ENCODE results near the gene CDC7.
"Not testable (repeated sequence)": the region's sequence is repeated elsewhere in the genome, so short reads cannot be mapped to it uniquely, and the experiment has no call there.

GRCh38 chr1:91465350-91465749, 35.3 kb upstream of the CDC7 start:
- not testable (repeated sequence) for TF ChIP-seq CTCF, EZH2 (IDR thresholded peaks at IDR 0.05)

Data from neural progenitor cell (in vitro differentiated cells).